Occipital lobe (tissue), 2 donors: ENCODE measurements around the gene SAXO2. TPM values are rescaled to one million over a fixed set of nuclear protein-coding genes. Genes with fewer than 3 reads are reported as not detected.
"Not testable (repeated sequence)": the region's sequence is repeated elsewhere in the genome, so short reads cannot be mapped to it uniquely, and the experiment has no call there.

Experiments used
- DNase-seq: peaks from one replicate; lab custom pipeline; 2025; lab: John Stamatoyannopoulos, UW
- total RNA-seq: library from RNA; depleted of rRNA; stranded (reverse); fragments of >200 nt; gene quantifications from one replicate; pipeline ENCODE4 v1.2.3, GENCODE V29; 2014

SAXO2 gene
- total RNA-seq, 1 donor from 2014 or later, result 4.1 TPM

DNA sequence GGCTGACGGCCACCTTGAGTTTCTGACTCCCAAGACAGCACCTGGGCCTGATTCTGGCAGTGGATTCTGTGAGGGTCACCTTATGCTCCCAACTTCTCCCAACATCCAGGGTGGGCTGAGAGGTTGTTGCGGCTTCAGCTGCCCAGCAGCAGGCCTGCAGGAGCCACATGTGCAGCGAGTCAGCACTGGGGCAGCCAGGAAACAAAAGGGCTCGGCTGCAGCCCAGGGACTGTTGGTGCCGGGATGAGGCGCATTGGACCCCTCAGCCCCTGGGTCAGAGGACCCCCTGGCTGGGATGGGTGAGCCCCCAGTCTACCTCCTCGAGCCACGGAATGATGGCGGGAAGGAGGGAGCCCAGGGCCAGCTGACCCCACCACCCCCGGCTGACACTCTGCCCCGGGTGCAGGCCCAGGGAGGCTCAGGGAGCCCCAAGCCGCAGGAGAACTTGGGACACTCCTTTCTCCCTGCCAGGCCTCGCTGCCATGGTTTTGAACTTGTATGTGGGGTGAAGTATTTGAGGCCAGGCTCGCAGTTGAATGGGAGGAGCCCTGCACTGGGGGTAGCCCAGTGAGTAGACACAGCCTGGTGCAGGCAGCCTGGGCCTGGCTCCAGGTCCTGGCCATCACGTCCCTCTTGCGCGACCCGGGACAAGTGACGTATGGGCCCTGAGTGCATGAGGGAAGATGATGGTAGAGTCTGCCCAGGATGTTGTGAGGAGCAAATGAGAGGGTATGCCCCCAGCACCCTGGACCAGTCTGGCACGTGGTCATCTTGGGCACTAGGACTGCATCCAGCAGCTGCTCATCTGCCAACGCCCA, 51.5 kb downstream of the SAXO2 start:
- DNase-seq, result not testable (repeated sequence)

- DNase-seq, result no peak
These were observed 52.3 kb downstream of the SAXO2 start for GRCh38 chr15:82314769-82315518.

DNA sequence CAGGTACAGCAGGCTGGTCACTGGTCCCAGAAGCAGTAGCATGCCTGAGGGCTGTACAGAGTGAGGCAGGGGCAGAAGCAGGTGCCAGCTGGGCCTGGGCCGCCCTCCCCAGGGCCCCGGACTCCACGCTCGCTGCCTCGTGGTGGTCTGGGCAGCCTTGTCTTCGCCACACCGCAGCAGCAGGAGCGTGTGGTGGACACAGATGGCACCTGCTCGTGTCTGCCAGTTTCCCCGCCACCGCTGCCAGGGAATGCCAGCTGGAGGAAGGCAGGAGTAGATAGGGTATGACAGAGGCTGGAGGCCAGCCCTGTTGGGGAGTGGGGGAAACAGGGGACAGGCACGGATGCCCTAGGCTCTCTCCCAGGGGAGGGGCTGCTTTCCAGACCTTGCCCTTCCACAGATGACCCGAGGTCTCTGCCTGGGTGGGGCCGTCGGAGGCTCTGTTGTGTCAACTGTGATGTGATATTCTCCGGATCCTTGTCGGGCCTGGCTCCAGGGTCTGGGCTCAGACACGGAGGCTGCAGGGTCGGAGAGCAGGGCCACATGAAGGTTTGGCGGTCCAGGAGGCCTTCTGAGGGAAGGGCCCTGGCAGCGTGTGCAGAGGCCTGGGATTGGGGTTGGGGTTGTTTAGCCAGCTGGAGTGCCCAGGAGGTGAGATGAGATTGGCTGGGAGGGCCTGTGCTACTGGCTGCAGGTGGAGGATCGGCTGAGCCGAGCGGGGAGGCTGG, 53.1 kb downstream of the SAXO2 start:
- DNase-seq, result no peak

DNA sequence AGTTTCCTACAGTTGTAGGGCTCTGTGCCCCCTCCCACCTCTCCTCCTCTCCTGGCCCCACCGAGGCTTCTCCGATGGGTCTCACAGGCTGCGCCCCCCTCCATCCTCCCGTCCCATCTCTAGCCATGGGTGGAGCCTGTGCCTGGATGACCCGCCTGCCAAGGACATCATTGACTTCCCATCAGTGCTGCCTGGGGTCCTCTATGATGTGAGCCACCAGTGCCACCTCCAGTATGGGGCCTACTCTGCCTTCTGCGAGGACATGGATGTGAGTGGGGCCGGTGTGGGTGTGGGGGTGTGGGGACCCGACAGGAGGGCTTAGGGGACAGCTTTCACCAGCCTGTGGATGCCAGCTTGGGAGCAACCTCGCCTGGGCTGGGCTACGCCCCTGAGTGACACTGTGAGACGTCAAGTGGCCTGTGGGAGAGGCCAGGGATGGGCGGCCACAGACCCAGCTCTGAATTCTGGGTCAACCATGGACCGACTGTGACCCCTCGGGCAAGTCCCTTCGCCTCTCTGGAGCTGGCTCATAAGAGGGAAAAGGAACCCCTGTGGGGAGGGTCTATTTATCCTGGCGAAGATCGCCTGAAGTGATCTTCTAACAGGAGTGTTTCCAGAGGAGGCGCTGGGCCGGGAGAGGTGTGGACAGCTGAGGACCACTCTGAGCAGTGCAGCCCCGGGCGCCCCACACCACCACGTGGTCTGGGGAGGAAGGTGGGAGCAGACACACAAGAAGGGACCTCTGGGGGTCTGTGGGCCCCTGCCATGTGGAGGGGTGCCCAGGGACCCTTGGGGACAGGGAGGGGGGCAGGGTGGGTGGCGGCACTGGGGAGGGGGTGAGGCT, 53.9 kb downstream of the SAXO2 start:
- not testable (repeated sequence) for DNase-seq

DNA sequence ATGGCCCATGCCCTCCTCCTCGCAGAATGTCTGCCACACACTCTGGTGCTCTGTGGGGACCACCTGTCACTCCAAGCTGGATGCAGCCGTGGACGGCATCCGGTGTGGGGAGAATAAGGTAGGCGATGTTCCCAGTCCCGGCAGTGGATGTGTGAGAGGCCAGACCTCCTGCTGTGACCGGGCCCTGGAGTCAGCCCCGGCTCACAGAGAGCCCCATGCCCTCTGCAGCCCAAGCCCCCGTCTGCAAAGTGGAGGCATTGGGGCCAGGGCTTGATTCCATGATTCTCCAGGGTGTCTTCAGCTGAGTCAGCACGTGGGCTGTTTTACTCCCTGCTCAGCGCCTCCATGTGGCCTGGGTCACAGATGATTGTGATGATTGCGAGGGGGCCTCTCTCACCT, 54.5 kb downstream of the SAXO2 start:
- no peak for DNase-seq

GRCh38 chr15:82317516-82317915, 54.9 kb downstream of the SAXO2 start:
- not testable (repeated sequence) for DNase-seq

DNA sequence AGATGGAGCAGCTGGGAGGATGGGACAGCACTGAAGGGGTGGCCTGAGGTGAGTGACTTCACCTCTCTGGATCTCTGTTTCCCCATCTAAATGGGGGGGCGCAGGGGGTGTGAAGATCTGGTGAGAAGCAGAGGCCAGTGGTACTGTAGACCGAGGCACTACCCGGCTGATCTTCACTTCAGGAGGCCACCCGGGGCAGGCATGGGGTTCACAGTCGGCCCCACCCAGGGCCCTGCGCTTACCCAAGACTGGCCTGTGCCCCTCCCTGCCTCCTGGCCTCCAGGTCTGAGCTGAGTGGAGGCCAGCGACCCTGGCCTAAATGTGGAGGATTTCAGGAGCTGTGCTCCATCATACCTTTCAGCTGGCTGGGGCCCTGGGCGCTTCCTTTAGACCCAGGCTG, 55.7 kb downstream of the SAXO2 start:
- not testable (repeated sequence) for DNase-seq

- not testable (repeated sequence) for DNase-seq
These were observed 57.1 kb downstream of the SAXO2 start for GRCh38 chr15:82319522-82320278.

DNA sequence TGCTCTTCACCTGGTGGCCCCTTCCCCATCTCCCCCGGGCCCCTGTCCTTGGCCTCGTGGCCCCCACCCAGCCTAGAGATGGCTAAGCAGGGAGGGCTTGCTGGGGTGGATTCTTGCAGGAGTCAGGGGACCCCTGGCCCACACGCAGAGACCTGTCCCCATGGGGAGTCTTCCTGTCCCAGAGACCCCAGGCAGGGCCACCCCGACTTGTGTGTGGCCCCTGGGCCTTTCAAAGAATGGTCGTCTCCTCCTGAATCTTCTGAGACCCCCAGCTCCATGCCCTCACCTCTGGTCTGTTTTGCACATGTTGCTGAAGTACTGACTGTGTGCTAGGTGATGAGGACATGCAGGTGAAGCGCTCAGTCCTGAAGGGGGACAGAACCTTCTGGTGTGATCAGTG, 58.2 kb downstream of the SAXO2 start:
- not testable (repeated sequence) for DNase-seq

DNA sequence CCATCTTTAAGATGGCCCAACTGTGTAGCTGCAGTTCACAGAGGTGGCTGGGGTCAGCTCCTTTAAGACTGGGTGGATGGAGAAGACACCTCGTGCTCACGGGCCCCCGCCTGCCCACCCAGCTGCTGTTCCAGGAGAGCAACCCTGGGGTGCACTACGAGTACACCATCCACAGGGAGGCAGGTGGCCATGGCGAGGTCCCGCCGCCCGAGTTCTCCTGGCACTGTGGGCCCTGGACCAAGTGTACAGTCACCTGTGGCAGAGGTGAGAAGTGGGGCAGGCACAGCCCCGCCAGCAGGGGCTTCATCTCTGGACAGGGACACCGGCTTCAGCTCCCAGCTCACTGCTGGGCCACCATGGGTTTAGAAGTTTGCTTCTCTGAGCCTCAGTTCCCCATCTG, 59.9 kb downstream of the SAXO2 start:
- DNase-seq, result not testable (repeated sequence)

DNA sequence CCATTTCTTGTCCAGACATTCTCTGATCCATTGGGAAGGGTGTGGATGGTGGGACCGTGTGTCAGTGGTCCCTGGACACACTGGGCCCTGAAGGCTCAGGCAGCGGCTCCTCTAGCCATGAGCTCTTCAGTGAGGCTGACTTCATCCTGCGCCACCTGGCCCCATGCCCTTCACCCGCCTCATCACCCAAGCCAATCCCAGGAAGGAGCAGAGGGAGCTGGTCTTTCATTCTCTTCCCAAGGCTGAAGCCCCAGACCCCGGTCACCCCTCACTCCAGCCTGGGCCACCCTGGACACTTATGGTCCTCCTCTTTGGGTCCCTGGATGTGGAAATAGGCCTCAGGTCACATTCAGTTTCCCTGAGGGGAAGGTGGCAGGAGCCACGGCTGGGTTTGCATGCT, 62.2 kb downstream of the SAXO2 start:
- DNase-seq, result not testable (repeated sequence)

DNA sequence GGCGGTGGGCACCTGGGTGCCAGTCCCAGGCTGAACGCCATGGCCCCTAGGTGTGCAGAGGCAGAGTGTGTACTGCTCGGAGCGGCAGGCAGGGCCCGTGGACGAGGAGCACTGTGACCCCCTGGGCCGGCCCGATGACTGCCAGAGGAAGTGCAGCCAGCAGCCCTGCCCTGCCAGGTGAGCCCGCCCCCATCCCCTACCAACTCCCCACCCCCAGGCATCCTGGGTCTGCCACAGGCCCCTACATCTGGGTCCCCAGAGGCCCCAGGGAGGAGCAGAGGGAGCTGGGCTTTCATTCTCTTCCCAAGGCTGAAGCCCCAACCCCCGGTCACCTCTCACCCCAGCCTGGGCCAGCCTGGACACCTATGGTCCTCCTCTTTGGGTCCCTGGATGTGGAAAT, 63.0 kb downstream of the SAXO2 start:
- DNase-seq, result not testable (repeated sequence)

DNA sequence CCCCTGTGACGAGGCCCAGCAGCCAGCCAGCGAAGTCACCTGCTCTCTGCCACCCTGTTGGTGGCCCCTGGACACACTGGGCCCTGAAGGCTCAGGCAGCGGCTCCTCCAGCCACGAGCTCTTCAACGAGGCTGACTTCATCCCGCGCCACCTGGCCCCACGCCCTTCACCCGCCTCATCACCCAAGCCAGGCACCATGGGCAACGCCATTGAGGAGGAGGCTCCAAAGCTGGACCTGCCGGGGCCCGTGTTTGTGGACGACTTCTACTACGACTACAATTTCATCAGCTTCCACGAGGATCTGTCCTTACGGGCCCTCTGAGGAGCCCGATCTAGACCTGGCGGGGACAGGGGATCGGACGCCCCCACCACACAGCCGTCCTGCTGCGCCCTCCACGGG, 64.3 kb downstream of the SAXO2 start:
- not testable (repeated sequence) for DNase-seq

GRCh38 chr15:82327372-82327771, 64.8 kb downstream of the SAXO2 start:
- not testable (repeated sequence) for DNase-seq

DNA sequence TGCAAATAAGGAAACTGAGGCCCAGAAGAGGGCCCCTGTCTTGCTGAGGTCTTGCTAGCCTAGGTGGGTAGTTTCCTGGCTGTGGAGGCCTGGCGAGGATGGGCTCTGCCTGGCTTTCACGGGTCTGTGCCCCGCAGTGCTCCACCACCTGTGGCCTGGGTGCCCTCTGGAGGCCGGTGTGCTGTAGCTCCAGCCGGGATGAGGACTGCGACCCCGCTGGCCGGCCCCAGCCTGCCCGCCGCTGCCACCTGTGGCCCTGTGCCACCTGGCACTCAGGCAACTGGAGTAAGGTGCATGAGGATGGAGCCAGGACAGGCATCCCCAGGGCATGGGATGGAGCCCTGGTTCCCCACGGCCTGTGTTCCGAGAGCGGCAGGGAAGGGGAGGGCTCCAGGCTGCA, 66.4 kb downstream of the SAXO2 start:
- not testable (repeated sequence) for DNase-seq

DNA sequence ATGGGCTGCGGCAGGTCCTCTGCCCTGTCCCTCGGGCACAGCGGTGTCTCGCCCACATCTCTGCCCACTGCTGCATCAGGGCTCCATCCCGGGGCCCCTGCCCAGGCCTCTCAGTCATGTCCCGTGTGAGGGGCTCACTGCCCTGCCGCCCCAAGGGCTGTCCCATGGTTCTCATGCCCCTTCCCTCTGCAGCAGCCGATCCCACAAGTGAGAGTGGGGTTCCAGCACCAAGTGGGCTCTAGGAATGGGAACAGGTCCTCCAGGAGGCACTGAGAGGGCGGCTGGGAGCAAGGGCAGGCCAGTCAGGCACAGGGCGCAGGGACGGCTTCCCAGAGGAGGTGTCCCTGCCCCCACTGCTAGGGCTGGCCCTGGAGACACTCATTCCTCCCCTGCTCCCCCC, 68.3 kb downstream of the SAXO2 start:
- not testable (repeated sequence) for DNase-seq

GRCh38 chr15:82331576-82332304, 69.1 kb downstream of the SAXO2 start:
- not testable (repeated sequence) for DNase-seq

GRCh38 chr15:82332711-82333602, 70.3 kb downstream of the SAXO2 start:
- DNase-seq, result not testable (repeated sequence)
